KOPT-K1 (cell line): ENCODE measurements around the gene TEKTIP1.

Experiments used
- H3K27ac ChIP-seq: fragments of 200-600 bp; sonication (generic); 2 replicates; pipeline ENCODE4 v1.5.1; 2016; ENCODE audit warnings: antibody characterized with exemption, mild to moderate bottlenecking, low read depth, low read length; ENCODE audit not compliant: poor library complexity, severe bottlenecking
- H3K36me3 ChIP-seq: fragments of 200-600 bp; sonication (generic); 2 replicates; pipeline ENCODE4 v1.5.1; 2017; ENCODE audit warnings: antibody characterized with exemption, mild to moderate bottlenecking, low read length, moderate library complexity; ENCODE audit not compliant: insufficient read depth
- H3K9me3 ChIP-seq: fragments of 200-600 bp; sonication (generic); 2 replicates; pipeline ENCODE4 v1.5.1; 2017; ENCODE audit warnings: antibody characterized with exemption, low read length, mild to moderate bottlenecking; ENCODE audit not compliant: insufficient read depth, poor library complexity, severe bottlenecking

TEKTIP1 gene

DNA sequence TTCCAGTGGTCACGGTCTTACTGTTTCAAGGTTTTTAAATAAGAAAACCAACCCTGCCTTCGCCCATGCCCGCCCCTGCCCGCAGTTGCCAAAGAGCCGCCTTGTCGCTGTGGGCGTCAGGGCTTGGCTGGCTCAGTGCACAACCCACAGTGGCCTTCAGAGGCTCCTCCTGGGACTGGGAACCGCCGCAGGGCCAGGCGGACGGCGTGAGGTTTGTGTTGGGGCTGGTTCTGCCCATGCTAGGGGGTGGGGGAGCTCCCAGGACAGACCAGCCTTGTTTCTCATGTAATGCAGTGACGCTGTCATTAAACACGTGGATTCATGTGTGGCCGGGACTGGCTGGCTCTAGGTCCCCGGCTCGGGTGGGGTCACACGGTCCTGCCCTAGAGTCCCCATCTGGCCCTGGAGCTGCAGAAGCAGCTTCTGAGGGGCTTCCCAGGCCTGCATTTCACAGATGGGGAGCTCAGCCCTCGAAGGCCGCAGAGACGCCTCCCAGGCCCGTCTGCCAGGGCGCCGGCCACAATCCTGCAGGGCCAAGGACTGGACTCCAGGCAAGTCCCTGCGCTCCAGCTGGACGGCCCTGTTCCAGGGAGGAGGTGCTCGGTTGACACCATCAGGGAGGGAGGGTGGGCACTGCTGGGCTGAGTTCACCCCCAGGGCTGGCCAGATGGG is 2.4 kb upstream of the TEKTIP1 start:
- Histone ChIP-seq H3K9me3 (no peaks in the 10 kb centered on the region), H3K36me3 (peaks cover 85% of the 10 kb centered on the region), H3K27ac (no peak overlapping the region)

DNA sequence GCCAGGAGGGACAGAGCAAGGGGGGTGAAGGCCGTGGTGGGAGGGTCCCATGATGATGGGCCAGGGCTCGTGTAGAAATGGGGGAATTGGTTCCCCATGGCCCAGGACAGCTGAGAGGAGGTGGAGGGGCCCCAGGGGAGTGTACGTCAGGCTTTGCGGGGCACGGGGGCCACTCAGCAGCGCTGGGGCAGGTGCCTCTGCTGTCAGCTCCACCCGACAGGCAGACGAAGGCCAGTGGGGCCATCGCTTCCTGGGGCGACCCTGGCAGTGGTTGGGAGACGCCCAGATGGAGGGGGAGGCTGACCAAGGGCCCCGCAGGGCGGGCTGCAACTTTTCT is 1.9 kb upstream of the TEKTIP1 start:
- peaks cover 80% of the 10 kb centered on the region for H3K36me3 ChIP-seq
- H3K9me3 ChIP-seq: no peaks in the 10 kb centered on the region
- no peak overlapping the region for H3K27ac ChIP-seq

DNA sequence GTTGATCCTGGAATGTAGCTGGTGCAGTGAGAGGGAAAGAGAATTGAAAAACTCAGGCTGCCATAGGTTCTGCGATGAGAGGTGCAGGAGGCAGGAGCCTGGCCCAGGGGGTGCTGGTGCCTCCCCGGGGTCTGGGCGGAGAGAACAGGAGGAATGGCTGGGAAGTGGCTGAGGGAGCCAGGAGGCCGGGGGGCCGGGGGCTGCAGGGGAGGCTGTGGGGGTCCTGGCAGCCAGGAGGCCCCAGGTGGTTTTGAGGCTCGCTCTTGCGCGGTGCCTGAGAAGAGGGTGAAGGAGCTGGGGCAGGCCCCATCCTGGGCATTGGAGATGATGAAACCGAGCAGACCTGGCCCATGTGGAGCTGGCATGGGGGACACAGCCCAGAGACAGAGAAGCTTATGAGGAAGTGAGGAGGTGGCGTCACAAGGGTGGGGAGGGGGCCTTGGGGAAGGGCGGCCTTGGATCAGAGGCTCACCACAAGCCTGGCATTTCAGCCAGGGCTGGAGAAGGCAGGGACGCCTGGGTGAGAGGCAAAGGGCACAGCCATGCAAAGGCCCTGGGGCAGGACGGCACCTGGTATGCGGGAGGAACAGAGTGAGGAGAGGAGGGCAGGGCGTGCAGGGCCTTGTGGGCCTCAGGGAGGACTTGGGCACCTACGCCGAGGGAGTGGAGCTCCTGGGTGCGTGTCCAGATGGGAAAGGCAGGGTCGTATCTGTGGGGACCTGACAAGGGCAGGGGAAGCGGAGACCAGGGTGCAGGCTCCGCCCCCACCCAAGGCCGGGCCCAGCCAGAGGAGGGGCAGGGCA is 1.3 kb upstream of the TEKTIP1 start:
- no peak overlapping the region for H3K27ac ChIP-seq
- peaks cover 74% of the 10 kb centered on the region for H3K36me3 ChIP-seq
- H3K9me3 ChIP-seq: no peaks in the 10 kb centered on the region

DNA sequence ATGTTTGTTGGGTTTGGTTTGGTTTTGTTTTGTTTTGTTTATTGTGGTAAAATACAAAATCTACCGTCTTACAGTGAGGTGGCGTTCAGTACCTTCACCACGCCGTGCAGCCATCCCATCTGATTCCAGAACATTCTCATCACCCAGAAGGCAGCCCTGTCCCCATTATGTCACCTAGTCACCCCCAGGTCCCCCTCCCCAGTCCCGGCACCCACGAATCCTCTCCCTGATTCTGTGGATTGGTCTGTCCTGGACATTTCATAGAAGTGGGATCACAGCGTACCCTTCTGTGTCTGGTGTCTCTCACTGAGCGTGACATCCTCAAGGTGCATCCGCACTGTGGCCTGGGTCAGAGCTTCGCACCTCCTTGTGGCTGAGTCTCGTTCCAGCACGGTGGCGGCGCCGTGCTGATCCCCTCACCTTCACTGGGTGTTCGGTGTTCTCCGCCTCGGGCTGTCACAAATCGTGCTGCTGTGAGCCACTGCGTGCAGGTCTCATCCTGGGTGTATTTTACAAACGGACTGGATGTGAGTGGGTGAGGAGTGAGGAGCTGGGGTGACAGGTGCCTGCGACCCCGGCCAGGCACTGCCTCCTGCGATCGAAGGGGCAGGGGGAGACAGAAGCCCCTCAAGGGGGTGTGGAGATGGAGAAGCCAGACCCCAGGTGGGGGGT is 580 bp upstream of the TEKTIP1 start:
- Histone ChIP-seq H3K9me3 (no peaks in the 10 kb centered on the region), H3K36me3 (peaks cover 67% of the 10 kb centered on the region), H3K27ac (no peak overlapping the region)

DNA sequence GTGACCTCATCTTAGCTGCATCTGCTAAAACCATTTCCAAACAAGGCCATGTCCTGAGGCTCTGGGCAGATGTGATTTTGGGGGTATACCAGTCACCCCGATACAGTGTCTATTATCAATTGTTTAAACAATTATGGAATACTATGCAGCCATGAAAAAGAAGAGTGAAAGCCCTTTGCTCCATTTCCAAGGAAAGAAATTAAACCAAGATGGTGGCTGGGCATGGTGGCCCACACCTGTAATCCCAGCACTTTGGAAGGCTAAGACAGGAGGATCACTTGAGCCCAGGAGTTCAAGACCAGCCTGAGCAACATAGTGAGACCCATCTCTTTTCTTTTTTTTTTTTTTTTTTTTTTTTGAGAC is 763 bp downstream of the TEKTIP1 start:
- no peaks in the 10 kb centered on the region for H3K9me3 ChIP-seq
- no peak overlapping the region for H3K27ac ChIP-seq
- peaks cover 67% of the 10 kb centered on the region for H3K36me3 ChIP-seq

DNA sequence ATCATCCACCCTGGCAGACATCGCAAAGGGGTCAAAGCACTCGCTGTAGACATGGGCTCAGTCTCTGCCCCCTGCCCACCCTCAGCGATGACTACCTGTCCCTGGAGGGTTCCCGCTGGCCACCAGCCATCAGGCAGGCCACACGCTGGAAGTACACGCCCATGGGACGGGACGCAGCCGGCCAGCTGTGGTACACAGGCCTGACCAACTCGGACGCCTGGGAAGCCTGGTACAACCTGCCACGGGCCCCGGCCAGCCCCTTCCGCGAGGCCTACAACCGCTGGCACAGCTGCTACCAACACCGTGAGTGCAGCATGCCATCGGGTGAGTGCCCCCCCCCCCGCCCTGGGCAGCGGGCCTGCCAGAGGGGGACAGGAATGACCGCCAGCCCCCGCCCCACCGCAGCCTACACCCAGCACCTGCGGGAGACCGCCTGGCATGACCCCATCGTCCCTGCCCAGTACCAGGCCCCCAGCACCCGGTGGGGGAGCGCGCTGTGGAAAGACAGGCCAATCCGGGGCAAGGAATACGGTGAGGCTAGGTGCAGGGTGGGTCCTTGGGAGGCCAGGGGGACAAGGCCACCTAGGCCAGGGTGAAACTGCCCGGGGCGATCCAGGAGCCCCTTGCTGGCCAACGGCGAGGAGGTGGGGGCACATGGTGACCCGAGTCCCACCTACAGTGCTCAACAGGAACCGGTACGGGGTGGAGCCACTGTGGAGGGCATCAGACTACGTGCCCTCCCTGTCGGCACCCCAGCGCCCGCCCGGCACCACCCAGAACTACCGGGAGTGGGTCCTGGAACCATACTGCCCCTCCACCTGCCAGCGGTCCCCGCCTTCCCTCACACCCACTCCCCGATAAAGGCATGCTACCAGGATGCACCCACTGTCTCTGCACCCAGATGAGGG is 4.4 kb downstream of the TEKTIP1 start:
- H3K9me3 ChIP-seq: no peaks in the 10 kb centered on the region
- H3K27ac ChIP-seq: no peak overlapping the region
- H3K36me3 ChIP-seq: peaks cover 60% of the 10 kb centered on the region

DNA sequence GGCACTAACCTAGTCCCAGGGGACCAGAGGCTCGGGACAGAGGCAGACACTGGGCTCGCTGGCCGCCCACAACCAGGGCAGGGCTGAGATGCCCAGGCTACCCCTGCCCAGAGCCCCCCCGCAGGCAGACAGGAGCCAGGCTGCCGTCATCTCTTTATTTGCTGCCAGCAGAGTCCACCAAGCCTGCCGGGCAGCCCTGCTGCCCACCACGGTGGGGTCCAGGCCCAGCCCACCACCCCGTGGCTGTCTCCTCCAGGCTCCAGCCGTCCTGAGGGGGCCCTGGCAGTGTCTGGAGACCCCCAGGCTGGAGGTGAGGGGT is 5.0 kb downstream of the TEKTIP1 start:
- Histone ChIP-seq H3K36me3 (peaks cover 54% of the 10 kb centered on the region), H3K9me3 (no peaks in the 10 kb centered on the region), H3K27ac (no peak overlapping the region)

DNA sequence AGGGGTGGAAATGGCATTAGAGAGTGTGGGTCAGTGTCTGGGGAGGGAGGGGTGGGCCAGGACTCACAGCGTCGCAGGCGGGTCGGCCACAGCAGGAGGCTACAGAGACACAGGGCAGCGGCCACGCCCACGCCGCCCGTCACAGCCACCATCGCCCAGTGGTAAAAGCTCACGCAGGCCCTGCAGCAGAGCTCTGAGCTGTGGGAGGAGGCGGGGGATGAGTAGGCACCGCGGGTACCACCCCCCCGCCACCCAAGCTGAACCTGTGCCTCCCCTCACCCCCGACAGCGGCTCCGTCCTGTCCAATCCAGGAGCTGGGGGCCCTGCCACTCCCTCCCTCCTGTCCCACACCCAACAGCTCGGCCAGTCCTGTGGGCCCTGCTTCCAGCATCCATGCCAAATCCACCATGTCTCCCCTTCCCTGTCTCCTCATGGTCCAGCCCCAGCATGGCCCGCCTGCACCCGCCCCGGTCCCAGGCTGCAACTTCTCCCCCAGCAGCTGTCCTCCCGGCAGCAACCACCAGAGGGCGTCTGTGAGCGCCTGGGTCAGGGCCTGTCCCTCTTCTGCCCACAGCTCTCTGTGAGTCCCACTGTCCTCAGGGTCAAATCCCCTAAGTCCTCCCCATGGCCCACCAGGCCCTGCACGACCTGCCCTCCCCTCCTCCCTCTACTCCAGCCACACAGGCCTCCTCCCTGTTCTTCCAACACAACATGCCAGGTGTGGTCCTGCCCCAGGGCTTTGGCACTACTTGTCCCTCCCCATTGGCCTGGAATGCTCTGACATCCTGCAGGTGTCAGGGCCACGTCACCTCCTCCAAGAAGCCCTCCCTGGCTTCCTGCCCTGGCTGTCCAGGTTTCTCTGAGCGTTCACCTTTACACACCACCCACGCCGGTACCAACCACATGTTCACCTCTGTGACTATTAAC is 6.0 kb downstream of the TEKTIP1 start:
- H3K9me3 ChIP-seq: no peaks in the 10 kb centered on the region
- H3K27ac ChIP-seq: no peak overlapping the region
- peaks cover 44% of the 10 kb centered on the region for H3K36me3 ChIP-seq

DNA sequence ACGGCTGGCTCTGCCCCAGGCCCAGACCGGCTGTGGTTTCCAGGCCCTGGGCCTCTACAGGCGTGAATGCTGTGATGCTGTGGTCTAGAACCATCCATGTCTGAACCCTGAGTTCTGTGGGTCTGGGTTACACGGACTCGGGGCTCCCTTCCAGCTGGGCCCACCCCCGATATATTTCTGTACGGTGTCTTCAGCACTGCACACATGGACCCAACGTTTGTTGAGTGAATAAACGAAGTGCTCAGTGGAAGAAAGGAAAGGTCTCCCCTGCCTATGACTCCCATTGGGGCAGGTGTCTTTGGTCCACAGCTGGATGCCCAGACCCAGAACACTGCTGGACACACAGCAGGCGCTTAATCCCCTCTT is 6.7 kb downstream of the TEKTIP1 start:
- Histone ChIP-seq H3K27ac (no peak overlapping the region), H3K36me3 (peaks cover 45% of the 10 kb centered on the region), H3K9me3 (no peaks in the 10 kb centered on the region)

DNA sequence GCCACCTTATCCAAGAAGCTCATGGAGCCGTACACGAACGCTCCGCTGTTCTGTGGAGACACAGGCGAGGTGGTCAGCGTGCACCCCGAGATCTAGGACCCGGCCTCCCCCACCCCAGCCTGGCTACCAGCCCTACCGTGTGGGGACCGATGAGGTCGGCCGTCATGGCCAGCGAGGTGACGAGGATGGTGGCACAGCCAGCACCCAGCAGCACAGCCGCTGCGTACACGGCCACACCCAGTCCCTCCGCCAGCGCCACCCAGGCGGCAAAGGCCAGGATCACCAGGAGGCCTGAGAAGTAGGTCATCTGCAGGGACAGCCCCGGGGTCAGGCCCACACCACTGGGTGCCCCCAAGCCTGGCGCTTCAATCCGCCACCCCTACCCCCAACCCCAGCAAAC is 7.1 kb downstream of the TEKTIP1 start:
- no peak overlapping the region for H3K27ac ChIP-seq
- peaks cover 50% of the 10 kb centered on the region for H3K36me3 ChIP-seq
- no peaks in the 10 kb centered on the region for H3K9me3 ChIP-seq

DNA sequence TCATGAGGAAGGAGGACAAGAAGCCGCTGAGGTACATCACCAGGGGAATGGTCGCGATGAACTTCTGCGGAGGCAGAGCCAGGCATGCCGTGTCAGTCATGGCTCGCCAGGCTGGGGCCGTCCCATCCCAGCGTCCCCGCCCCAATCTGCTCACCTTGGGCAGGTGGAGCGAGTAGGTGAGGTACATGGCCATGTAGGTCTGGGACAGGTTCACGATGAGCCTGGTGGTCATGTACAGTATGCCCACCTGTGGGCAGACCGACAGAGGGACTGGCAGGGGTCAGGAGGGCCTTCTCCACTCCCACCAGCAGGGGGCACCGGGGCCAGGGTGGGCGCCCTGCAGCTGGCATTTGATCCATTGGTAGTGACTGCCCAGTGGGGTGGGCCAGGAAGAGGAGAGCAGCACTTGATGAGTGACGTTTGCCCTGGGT is 8.3 kb downstream of the TEKTIP1 start:
- peaks cover 50% of the 10 kb centered on the region for H3K36me3 ChIP-seq
- no peaks in the 10 kb centered on the region for H3K9me3 ChIP-seq
- H3K27ac ChIP-seq: no peak overlapping the region

DNA sequence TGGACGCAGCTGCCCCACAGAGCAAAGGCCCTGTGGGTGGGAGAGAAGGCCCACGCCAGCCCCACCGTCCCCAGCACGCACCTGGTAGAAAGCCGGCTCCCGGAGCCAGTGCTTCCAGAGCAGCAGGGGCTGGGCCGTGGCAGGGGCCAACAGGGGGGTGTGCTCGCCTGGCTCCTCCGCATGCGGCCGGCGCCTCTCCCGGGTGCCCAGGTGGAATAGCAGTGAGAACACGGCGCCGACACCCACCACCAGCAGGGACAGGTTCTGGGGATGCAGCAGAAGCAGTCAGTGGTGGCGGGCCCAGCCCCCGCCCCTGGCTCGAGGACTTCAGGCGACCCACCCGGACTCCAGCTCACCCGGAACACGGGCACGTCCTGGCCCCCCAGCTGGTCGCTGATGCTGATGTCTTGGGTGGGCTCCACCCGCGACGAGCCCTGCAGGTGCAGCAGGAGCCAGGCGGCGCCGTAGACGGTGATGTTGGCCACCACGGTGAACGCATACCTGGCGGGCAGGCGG is 8.9 kb downstream of the TEKTIP1 start:
- peaks cover 50% of the 10 kb centered on the region for H3K36me3 ChIP-seq
- H3K27ac ChIP-seq: no peak overlapping the region

DNA sequence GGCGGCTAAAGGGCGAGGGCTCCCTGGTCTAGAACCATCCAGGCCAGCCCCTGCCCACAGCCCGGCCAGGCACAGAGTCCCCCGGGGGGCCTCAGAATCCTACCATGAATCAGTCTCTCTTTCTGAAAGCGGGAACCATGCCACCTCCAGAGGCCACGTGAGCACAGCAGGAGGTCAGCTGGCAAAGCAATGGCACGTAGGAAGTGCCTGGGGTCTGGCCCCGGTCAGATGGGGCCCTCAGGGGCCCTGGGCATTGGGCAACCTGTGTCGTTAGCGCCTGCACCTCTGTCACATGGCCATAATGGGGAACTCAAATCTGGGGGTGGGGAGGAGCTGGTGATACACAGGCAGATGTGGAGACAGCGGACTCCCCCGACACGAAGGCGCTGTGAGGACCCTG is 9.6 kb downstream of the TEKTIP1 start:
- H3K27ac ChIP-seq: no peak overlapping the region
- peaks cover 47% of the 10 kb centered on the region for H3K36me3 ChIP-seq
- no peaks in the 10 kb centered on the region for H3K9me3 ChIP-seq

More for the DNA sequence above, 8.9 kb downstream of the TEKTIP1 start:
- no peaks in the 10 kb centered on the region for H3K9me3 ChIP-seq

DNA sequence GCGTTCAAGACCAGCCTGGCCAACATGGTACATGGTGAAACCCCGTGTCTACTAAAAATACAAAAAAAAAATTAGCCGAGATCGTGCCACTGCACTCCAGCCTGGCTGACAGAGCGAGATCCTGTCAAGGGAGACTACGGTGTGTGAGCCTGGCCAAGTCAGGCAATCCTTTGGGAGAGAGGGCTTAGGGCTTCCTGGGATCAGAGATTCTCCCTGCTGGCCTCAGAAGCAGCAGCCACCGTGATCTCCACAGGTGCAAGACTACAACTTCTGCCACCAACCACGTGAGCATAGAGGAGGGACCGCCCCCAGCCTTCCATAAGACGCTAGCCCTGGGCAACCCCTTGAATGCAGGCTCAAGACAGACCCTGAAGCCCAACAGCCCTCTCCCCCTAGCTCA is 10.8 kb downstream of the TEKTIP1 start:
- H3K36me3 ChIP-seq: peaks cover 35% of the 10 kb centered on the region

More for the DNA sequence above, 10.8 kb downstream of the TEKTIP1 start:
- Histone ChIP-seq H3K27ac (no peak overlapping the region), H3K9me3 (no peaks in the 10 kb centered on the region)
